Uterus (tissue), 4 donors: ENCODE measurements around the gene FANCE. TPM values are rescaled to one million over a fixed set of nuclear protein-coding genes. Genes with fewer than 3 reads are reported as not detected.

Experiments
- DNase-seq, 2 donors: peaks; one replicate each; pipeline ENCODE4 v3.0.0-alpha.2; 2019 to 2020
- H3K27ac ChIP-seq, 2 donors: fragments of 200-600 bp; sonication (generic); 1 replicate in 1 of 2; 2 replicates in 1 of 2; pipeline ENCODE4 v1.5.1; 2016 to 2018
- H3K27me3 ChIP-seq, 2 donors: fragments of 200-600 bp; sonication (generic); one replicate each; pipeline ENCODE4 v1.5.1; 2018 to 2019; ENCODE audit warnings: control low read depth in 1 of 2
- H3K36me3 ChIP-seq, 2 donors: fragments of 200-600 bp; sonication (generic); one replicate each; pipeline ENCODE4 v1.5.1; 2019; ENCODE audit warnings: control low read depth in 1 of 2
- H3K4me1 ChIP-seq, 2 donors: fragments of 200-600 bp; sonication (generic); one replicate each; pipeline ENCODE4 v1.5.1; 2018 to 2019; ENCODE audit warnings: control low read depth in 1 of 2
- H3K4me3 ChIP-seq, 2 donors: fragments of 200-600 bp; sonication (generic); 1 replicate in 1 of 2; 2 replicates in 1 of 2; pipeline ENCODE4 v1.5.1; 2018 to 2019; ENCODE audit warnings: mild to moderate bottlenecking in 1 of 2
- H3K9me3 ChIP-seq, 2 donors: fragments of 200-600 bp; sonication (generic); one replicate each; pipeline ENCODE4 v1.5.1; 2019; ENCODE audit warnings: control low read depth in 1 of 2
- POLR2A ChIP-seq, 2 donors: fragments of 450-650 bp; IDR thresholded peaks; one replicate each; pipeline ENCODE4 v1.6.1; 2016; ENCODE audit warnings: antibody characterized with exemption in 2 of 2, mild to moderate bottlenecking in 1 of 2, moderate library complexity in 1 of 2
- intact Hi-C: fragments of 100-400 bp; cut with DNase I; formaldehyde crosslinking; loops from one replicate; pipeline ENCODE4 v1.15.1; 2023; ENCODE audit warnings: low total_unique reads
- total RNA-seq, 4 donors: library from RNA; depleted of rRNA in 3 of 4; stranded (reverse); fragments of >200 nt in 3 of 4; gene quantifications; one replicate each; pipeline versions ENCODE4 v1.1.0 to v1.2.4, GENCODE V29; 2014 to 2023
- TF ChIP-seq, protein P1 (sequence below), 4 experiments: fragments of 200-600 bp in 2 of 4; fragments of 450-650 bp in 2 of 4; sonication (generic) in 2 of 4; IDR thresholded peaks; one replicate each; pipeline ENCODE4 v1.5.1; 2016 to 2019; ENCODE audit warnings: antibody characterized with exemption in 4 of 4, mild to moderate bottlenecking in 2 of 4, moderate library complexity in 1 of 4
- donor health status: DM: yes; HTN: yes; CAD: no.

Gene FANCE
- total RNA-seq, 4 donors from 2014 or later: 9.6 to 19.1 (median 11.4) TPM

GRCh38 chr6:35409245-35409644 lies 42.9 kb upstream of the FANCE start:
- H3K36me3 ChIP-seq: no peaks in the 10 kb centered on the region
- no peak overlapping the region for H3K4me3 ChIP-seq
- H3K27ac ChIP-seq: no peak overlapping the region
- H3K4me1 ChIP-seq: no peaks in the 10 kb centered on the region
- intact Hi-C loops: no loop called here
- no peaks in the 10 kb centered on the region for H3K9me3 ChIP-seq
- H3K27me3 ChIP-seq: no peaks in the 10 kb centered on the region
- no peak for TF ChIP-seq POLR2A (IDR thresholded peaks at IDR 0.05)
- TF ChIP-seq, protein P1, sequence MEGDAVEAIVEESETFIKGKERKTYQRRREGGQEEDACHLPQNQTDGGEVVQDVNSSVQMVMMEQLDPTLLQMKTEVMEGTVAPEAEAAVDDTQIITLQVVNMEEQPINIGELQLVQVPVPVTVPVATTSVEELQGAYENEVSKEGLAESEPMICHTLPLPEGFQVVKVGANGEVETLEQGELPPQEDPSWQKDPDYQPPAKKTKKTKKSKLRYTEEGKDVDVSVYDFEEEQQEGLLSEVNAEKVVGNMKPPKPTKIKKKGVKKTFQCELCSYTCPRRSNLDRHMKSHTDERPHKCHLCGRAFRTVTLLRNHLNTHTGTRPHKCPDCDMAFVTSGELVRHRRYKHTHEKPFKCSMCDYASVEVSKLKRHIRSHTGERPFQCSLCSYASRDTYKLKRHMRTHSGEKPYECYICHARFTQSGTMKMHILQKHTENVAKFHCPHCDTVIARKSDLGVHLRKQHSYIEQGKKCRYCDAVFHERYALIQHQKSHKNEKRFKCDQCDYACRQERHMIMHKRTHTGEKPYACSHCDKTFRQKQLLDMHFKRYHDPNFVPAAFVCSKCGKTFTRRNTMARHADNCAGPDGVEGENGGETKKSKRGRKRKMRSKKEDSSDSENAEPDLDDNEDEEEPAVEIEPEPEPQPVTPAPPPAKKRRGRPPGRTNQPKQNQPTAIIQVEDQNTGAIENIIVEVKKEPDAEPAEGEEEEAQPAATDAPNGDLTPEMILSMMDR (IDR thresholded peaks at IDR 0.05): no peak
- DNase-seq: no peak

DNA sequence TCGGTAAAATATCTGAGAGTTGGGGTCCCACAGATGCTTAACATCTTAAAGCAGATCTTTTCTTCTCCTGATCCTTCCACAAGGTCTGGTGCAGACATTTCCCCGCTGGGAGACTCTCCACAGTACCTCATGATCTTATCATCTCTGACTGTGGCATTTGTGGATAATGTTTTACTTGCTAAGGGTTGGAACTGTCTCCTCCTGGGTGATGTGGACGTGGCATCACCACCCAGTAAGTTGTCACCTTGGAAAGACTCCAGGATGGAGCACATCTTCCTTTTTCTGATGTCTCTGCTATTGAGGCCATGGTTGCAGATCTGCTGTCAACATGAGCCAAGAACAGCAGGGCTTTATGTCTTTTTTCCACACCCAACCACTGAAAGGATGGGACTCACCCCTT lies 42.0 kb upstream of the FANCE start:
- Histone ChIP-seq H3K9me3 (no peaks in the 10 kb centered on the region), H3K27me3 (no peaks in the 10 kb centered on the region), H3K27ac (no peak overlapping the region), H3K4me1 (no peaks in the 10 kb centered on the region), H3K36me3 (no peaks in the 10 kb centered on the region), H3K4me3 (no peak overlapping the region)
- intact Hi-C loops: no loop called here
- DNase-seq: no peak
- TF ChIP-seq POLR2A (IDR thresholded peaks at IDR 0.05): no peak
- TF ChIP-seq, protein P1 (IDR thresholded peaks at IDR 0.05): no peak

GRCh38 chr6:35411066-35411465 lies 41.1 kb upstream of the FANCE start:
- no peaks in the 10 kb centered on the region for H3K27me3 ChIP-seq
- DNase-seq: no peak
- no peaks in the 10 kb centered on the region for H3K36me3 ChIP-seq
- intact Hi-C loops: no loop called here
- no peaks in the 10 kb centered on the region for H3K4me1 ChIP-seq
- H3K4me3 ChIP-seq: no peak overlapping the region
- H3K27ac ChIP-seq: no peak overlapping the region
- no peaks in the 10 kb centered on the region for H3K9me3 ChIP-seq
- no peak for TF ChIP-seq POLR2A (IDR thresholded peaks at IDR 0.05)
- TF ChIP-seq, protein P1 (IDR thresholded peaks at IDR 0.05): no peak

DNA sequence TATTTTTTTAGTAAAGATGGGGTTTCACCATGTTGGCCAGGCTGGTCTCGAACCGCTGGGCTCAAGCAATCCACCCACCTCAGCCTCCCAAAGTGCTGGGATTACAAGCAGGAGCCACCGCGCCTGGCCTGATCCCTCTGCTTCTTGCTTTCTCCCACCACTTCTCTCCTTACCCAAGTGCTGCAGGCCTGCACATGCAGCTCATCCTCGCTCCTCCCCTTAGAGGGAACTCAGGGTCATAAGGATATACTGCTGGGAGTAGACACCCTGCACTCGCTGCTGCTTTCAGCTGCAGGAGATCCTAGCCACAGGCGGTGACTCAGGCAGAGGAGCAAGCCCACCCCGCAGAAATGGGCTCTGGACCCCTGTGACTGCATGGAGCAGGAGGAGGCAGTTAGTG lies 40.0 kb upstream of the FANCE start:
- Histone ChIP-seq H3K4me3 (no peak overlapping the region), H3K4me1 (no peaks in the 10 kb centered on the region), H3K27me3 (no peaks in the 10 kb centered on the region), H3K9me3 (no peaks in the 10 kb centered on the region), H3K36me3 (no peaks in the 10 kb centered on the region), H3K27ac (no peak overlapping the region)
- intact Hi-C loops: no loop called here
- TF ChIP-seq, protein P1 (IDR thresholded peaks at IDR 0.05): no peak
- TF ChIP-seq POLR2A (IDR thresholded peaks at IDR 0.05): no peak
- no peak for DNase-seq

DNA sequence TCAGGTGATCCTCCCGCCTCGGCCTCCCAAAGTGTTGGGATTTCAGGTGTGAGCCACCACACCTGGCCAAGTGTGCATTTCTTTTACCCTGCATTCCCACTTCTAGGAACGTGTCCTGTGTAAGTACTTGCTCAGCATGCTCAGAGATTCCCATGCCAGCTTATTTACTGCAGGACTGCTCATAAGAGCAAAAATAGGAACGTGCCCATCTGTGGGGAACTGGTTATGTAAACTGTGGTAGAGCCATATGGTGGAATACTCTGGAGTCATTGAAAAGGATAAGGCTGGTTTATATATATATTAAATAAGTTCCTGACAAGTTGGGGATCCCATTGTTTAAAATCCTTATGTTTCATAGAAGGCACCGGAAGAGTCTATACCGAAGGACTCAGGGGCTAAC lies 38.2 kb upstream of the FANCE start:
- Histone ChIP-seq H3K4me3 (no peak overlapping the region), H3K4me1 (no peaks in the 10 kb centered on the region), H3K27ac (no peak overlapping the region), H3K9me3 (no peaks in the 10 kb centered on the region), H3K27me3 (no peaks in the 10 kb centered on the region), H3K36me3 (no peaks in the 10 kb centered on the region)
- no peak for DNase-seq
- intact Hi-C loops: no loop called here
- no peak for TF ChIP-seq POLR2A (IDR thresholded peaks at IDR 0.05)
- TF ChIP-seq, protein P1 (IDR thresholded peaks at IDR 0.05): no peak
